ENCODE data around the gene UCK2.

UCK2 gene

GRCh38 chr1:165860065-165860464 lies 32.7 kb downstream of the UCK2 start:
- H3K4me1 ChIP-seq (ENCODE audit: low read length) = peaks cover 47% of the 10 kb centered on the region

GRCh38 chr1:165861911-165862310 lies 34.5 kb downstream of the UCK2 start:
- Histone ChIP-seq H2AFZ (ENCODE audit: low read depth, low read length) (no peak overlapping the region), H3K4me1 (ENCODE audit: low read length) (peaks cover 30% of the 10 kb centered on the region), H3K27me3 (ENCODE audit: low read depth, low read length) (no peaks in the 10 kb centered on the region), H3K79me2 (ENCODE audit: low read length) (peaks cover 97% of the 10 kb centered on the region), H4K20me1 (ENCODE audit: insufficient read depth, low read length) (peaks cover 57% of the 10 kb centered on the region), H3K9me3 (ENCODE audit: insufficient read depth, low read length) (no peaks in the 10 kb centered on the region), H3K36me3 (replicated peaks; ENCODE audit: low read depth, low read length) (peaks cover 16% of the 10 kb centered on the region), H3K27ac (ENCODE audit: low read length) (no peak overlapping the region), H3K9ac (ENCODE audit: low read length) (peak overlapping the region; percentile 6; the same call in 1 of the 2 replicates), H3K4me3 (ENCODE audit: low read length) (no peak overlapping the region; the same call in 1 of the 2 replicates), H3K4me2 (ENCODE audit: low read length) (peak overlapping the region; percentile 53)
- no peak for TF ChIP-seq EZH2phosphoT487 (IDR thresholded peaks at IDR 0.05; ENCODE audit: low read depth)
- no peak for TF ChIP-seq CTCF (IDR thresholded peaks at IDR 0.05; ENCODE audit: low read depth, low read length)

More at GRCh38 chr1:165860065-165860464, 32.7 kb downstream of the UCK2 start:
- Histone ChIP-seq H2AFZ (ENCODE audit: low read depth, low read length) (no peak overlapping the region), H3K79me2 (ENCODE audit: low read length) (peaks cover 97% of the 10 kb centered on the region), H3K4me2 (ENCODE audit: low read length) (no peak overlapping the region), H3K9me3 (ENCODE audit: insufficient read depth, low read length) (no peaks in the 10 kb centered on the region), H3K36me3 (replicated peaks; ENCODE audit: low read depth, low read length) (peaks cover 10% of the 10 kb centered on the region), H3K9ac (ENCODE audit: low read length) (no peak overlapping the region), H4K20me1 (ENCODE audit: insufficient read depth, low read length) (peaks cover 49% of the 10 kb centered on the region), H3K27ac (ENCODE audit: low read length) (no peak overlapping the region), H3K27me3 (ENCODE audit: low read depth, low read length) (no peaks in the 10 kb centered on the region), H3K4me3 (ENCODE audit: low read length) (no peak overlapping the region)
- no peak for TF ChIP-seq CTCF (IDR thresholded peaks at IDR 0.05; ENCODE audit: low read depth, low read length)
- no peak for TF ChIP-seq EZH2phosphoT487 (IDR thresholded peaks at IDR 0.05; ENCODE audit: low read depth)

- Histone ChIP-seq H3K36me3 (replicated peaks; ENCODE audit: low read depth, low read length) (peaks cover 16% of the 10 kb centered on the region), H3K79me2 (ENCODE audit: low read length) (peaks cover 97% of the 10 kb centered on the region), H2AFZ (ENCODE audit: low read depth, low read length) (no peak overlapping the region), H3K9ac (ENCODE audit: low read length) (peak overlapping the region; percentile 6; the same call in 1 of the 2 replicates), H3K4me3 (ENCODE audit: low read length) (peak overlapping the region; percentile 24; the same call in 1 of the 2 replicates), H3K4me2 (ENCODE audit: low read length) (peak overlapping the region; percentile 53), H3K27me3 (ENCODE audit: low read depth, low read length) (no peaks in the 10 kb centered on the region), H4K20me1 (ENCODE audit: insufficient read depth, low read length) (peaks cover 54% of the 10 kb centered on the region), H3K27ac (ENCODE audit: low read length) (no peak overlapping the region), H3K9me3 (ENCODE audit: insufficient read depth, low read length) (no peaks in the 10 kb centered on the region), H3K4me1 (ENCODE audit: low read length) (peaks cover 25% of the 10 kb centered on the region)
- TF ChIP-seq EZH2phosphoT487 (IDR thresholded peaks at IDR 0.05; ENCODE audit: low read depth) (no peak), CTCF (IDR thresholded peaks at IDR 0.05; ENCODE audit: low read depth, low read length) (no peak)
Measured at GRCh38 chr1:165862448-165862847, 35.0 kb downstream of the UCK2 start.

GRCh38 chr1:165863346-165863745 lies 35.9 kb downstream of the UCK2 start:
- H4K20me1 ChIP-seq (ENCODE audit: insufficient read depth, low read length) = peaks cover 48% of the 10 kb centered on the region
- peaks cover 97% of the 10 kb centered on the region for H3K79me2 ChIP-seq (ENCODE audit: low read length)

More at GRCh38 chr1:165863346-165863745, 35.9 kb downstream of the UCK2 start:
- Histone ChIP-seq H3K9me3 (ENCODE audit: insufficient read depth, low read length) (no peaks in the 10 kb centered on the region), H3K4me1 (ENCODE audit: low read length) (peaks cover 19% of the 10 kb centered on the region), H2AFZ (ENCODE audit: low read depth, low read length) (no peak overlapping the region), H3K9ac (ENCODE audit: low read length) (no peak overlapping the region), H3K27ac (ENCODE audit: low read length) (no peak overlapping the region), H3K4me3 (ENCODE audit: low read length) (no peak overlapping the region), H3K27me3 (ENCODE audit: low read depth, low read length) (no peaks in the 10 kb centered on the region), H3K4me2 (ENCODE audit: low read length) (no peak overlapping the region), H3K36me3 (replicated peaks; ENCODE audit: low read depth, low read length) (peaks cover 16% of the 10 kb centered on the region)
- TF ChIP-seq EZH2phosphoT487 (IDR thresholded peaks at IDR 0.05; ENCODE audit: low read depth) = no peak
- TF ChIP-seq CTCF (IDR thresholded peaks at IDR 0.05; ENCODE audit: low read depth, low read length) = no peak
